Uterus (tissue), 4 donors: Measurements from ENCODE around the gene CEP112. TPM values are rescaled to one million over a fixed set of nuclear protein-coding genes. Genes with fewer than 3 reads are reported as not detected.

Experiments
- DNase-seq, 2 donors: peaks; one replicate each; pipeline ENCODE4 v3.0.0-alpha.2; 2019 to 2020
- H3K27ac ChIP-seq, 2 donors: fragments of 200-600 bp; sonication (generic); 1 replicate in 1 of 2; 2 replicates in 1 of 2; pipeline ENCODE4 v1.5.1; 2016 to 2018
- H3K27me3 ChIP-seq, 2 donors: fragments of 200-600 bp; sonication (generic); one replicate each; pipeline ENCODE4 v1.5.1; 2018 to 2019; ENCODE audit warnings: control low read depth in 1 of 2
- H3K36me3 ChIP-seq, 2 donors: fragments of 200-600 bp; sonication (generic); one replicate each; pipeline ENCODE4 v1.5.1; 2019; ENCODE audit warnings: control low read depth in 1 of 2
- H3K4me1 ChIP-seq, 2 donors: fragments of 200-600 bp; sonication (generic); one replicate each; pipeline ENCODE4 v1.5.1; 2018 to 2019; ENCODE audit warnings: control low read depth in 1 of 2
- H3K4me3 ChIP-seq, 2 donors: fragments of 200-600 bp; sonication (generic); 1 replicate in 1 of 2; 2 replicates in 1 of 2; pipeline ENCODE4 v1.5.1; 2018 to 2019; ENCODE audit warnings: mild to moderate bottlenecking in 1 of 2
- H3K9me3 ChIP-seq, 2 donors: fragments of 200-600 bp; sonication (generic); one replicate each; pipeline ENCODE4 v1.5.1; 2019; ENCODE audit warnings: control low read depth in 1 of 2
- CTCF ChIP-seq, 4 experiments: fragments of 200-600 bp in 2 of 4; fragments of 450-650 bp in 2 of 4; sonication (generic) in 2 of 4; IDR thresholded peaks; one replicate each; pipeline ENCODE4 v1.5.1; 2016 to 2019; ENCODE audit warnings: antibody characterized with exemption in 4 of 4, mild to moderate bottlenecking in 2 of 4, moderate library complexity in 1 of 4
- POLR2A ChIP-seq, 2 donors: fragments of 450-650 bp; IDR thresholded peaks; one replicate each; pipeline ENCODE4 v1.6.1; 2016; ENCODE audit warnings: antibody characterized with exemption in 2 of 2, mild to moderate bottlenecking in 1 of 2, moderate library complexity in 1 of 2
- intact Hi-C: fragments of 100-400 bp; cut with DNase I; formaldehyde crosslinking; loops from one replicate; pipeline ENCODE4 v1.15.1; 2023; ENCODE audit warnings: low total_unique reads
- total RNA-seq, 4 donors: library from RNA; depleted of rRNA in 3 of 4; stranded (reverse); fragments of >200 nt in 3 of 4; gene quantifications; one replicate each; pipeline versions ENCODE4 v1.1.0 to v1.2.4, GENCODE V29; 2014 to 2023
- donor health status: DM: yes; HTN: yes; CAD: no.

CEP112 gene
- total RNA-seq, 4 donors from 2014 or later = 36.6 to 96.5 (median 52.4) TPM

- H3K27me3 ChIP-seq = no peaks in the 10 kb centered on the region
- TF ChIP-seq CTCF (IDR thresholded peaks at IDR 0.05) = no peak
- TF ChIP-seq POLR2A (IDR thresholded peaks at IDR 0.05) = no peak
Measured at GRCh38 chr17:65865715-65866425, 326.1 kb downstream of the CEP112 start.

GRCh38 chr17:65864394-65864793 lies 327.5 kb downstream of the CEP112 start:
- no peak for DNase-seq
- intact Hi-C loops = no loop called here
- Histone ChIP-seq H3K27me3 (no peaks in the 10 kb centered on the region), H3K27ac (no peak overlapping the region), H3K4me1 (no peaks in the 10 kb centered on the region), H3K36me3 (no peaks in the 10 kb centered on the region), H3K4me3 (no peak overlapping the region), H3K9me3 (no peaks in the 10 kb centered on the region)
- TF ChIP-seq POLR2A (IDR thresholded peaks at IDR 0.05) = no peak
- no peak for TF ChIP-seq CTCF (IDR thresholded peaks at IDR 0.05)

More at GRCh38 chr17:65865715-65866425, 326.1 kb downstream of the CEP112 start:
- H3K4me3 ChIP-seq = no peak overlapping the region
- no peak for DNase-seq
- no peaks in the 10 kb centered on the region for H3K4me1 ChIP-seq
- no peak overlapping the region for H3K27ac ChIP-seq
- H3K36me3 ChIP-seq = no peaks in the 10 kb centered on the region
- no peaks in the 10 kb centered on the region for H3K9me3 ChIP-seq
- intact Hi-C loops = no loop called here

- Histone ChIP-seq H3K27ac (no peak overlapping the region), H3K4me1 (no peaks in the 10 kb centered on the region), H3K27me3 (no peaks in the 10 kb centered on the region), H3K36me3 (no peaks in the 10 kb centered on the region), H3K4me3 (no peak overlapping the region), H3K9me3 (no peaks in the 10 kb centered on the region)
- intact Hi-C loops = no loop called here
- DNase-seq = no peak
- TF ChIP-seq CTCF (IDR thresholded peaks at IDR 0.05) = no peak
- no peak for TF ChIP-seq POLR2A (IDR thresholded peaks at IDR 0.05)
Measured at GRCh38 chr17:65857718-65858117, 334.2 kb downstream of the CEP112 start.

GRCh38 chr17:65856865-65857264 lies 335.1 kb downstream of the CEP112 start:
- TF ChIP-seq CTCF (IDR thresholded peaks at IDR 0.05) (no peak), POLR2A (IDR thresholded peaks at IDR 0.05) (no peak)
- H3K9me3 ChIP-seq = no peaks in the 10 kb centered on the region
- no peak overlapping the region for H3K27ac ChIP-seq
- intact Hi-C loops = no loop called here
- H3K36me3 ChIP-seq = no peaks in the 10 kb centered on the region
- H3K4me1 ChIP-seq = no peaks in the 10 kb centered on the region
- no peak overlapping the region for H3K4me3 ChIP-seq
- DNase-seq = no peak
- no peaks in the 10 kb centered on the region for H3K27me3 ChIP-seq

GRCh38 chr17:65855675-65856074 lies 336.3 kb downstream of the CEP112 start:
- no peak overlapping the region for H3K4me3 ChIP-seq
- TF ChIP-seq CTCF (IDR thresholded peaks at IDR 0.05) = no peak
- no peak for TF ChIP-seq POLR2A (IDR thresholded peaks at IDR 0.05)
- no peaks in the 10 kb centered on the region for H3K9me3 ChIP-seq
- H3K27me3 ChIP-seq = no peaks in the 10 kb centered on the region
- H3K4me1 ChIP-seq = no peaks in the 10 kb centered on the region
- H3K27ac ChIP-seq = no peak overlapping the region
- intact Hi-C loops = no loop called here
- no peaks in the 10 kb centered on the region for H3K36me3 ChIP-seq
- no peak for DNase-seq
